ENCODE data around the gene ARHGEF28.

Gene ARHGEF28

GRCh38 chr5:73836607-73837006 lies 210.6 kb downstream of the ARHGEF28 start:
- H3K4me1 ChIP-seq = peaks cover 6% of the 10 kb centered on the region; the same call in 1 of the 2 replicates
- no peak overlapping the region for H3K4me3 ChIP-seq (ENCODE audit: low read depth, low read length)
- DNase-seq = no peak
- H3K36me3 ChIP-seq = peaks cover 41% of the 10 kb centered on the region
- no peaks in the 10 kb centered on the region for H3K9me3 ChIP-seq
- H3K27me3 ChIP-seq = no peaks in the 10 kb centered on the region
- TF ChIP-seq CTCF (IDR thresholded peaks at IDR 0.05; ENCODE audit: low read depth, low read length) = no peak

- H3K27me3 ChIP-seq = no peaks in the 10 kb centered on the region
- H3K4me3 ChIP-seq (ENCODE audit: low read depth, low read length) = no peak overlapping the region
- no peak for DNase-seq
- TF ChIP-seq CTCF (IDR thresholded peaks at IDR 0.05; ENCODE audit: low read depth, low read length) = no peak
- H3K9me3 ChIP-seq = no peaks in the 10 kb centered on the region
- peaks cover 9% of the 10 kb centered on the region for H3K4me1 ChIP-seq
- H3K36me3 ChIP-seq = peaks cover 39% of the 10 kb centered on the region
These were observed 212.9 kb downstream of the ARHGEF28 start for GRCh38 chr5:73838901-73839300.

GRCh38 chr5:73841641-73842040 lies 215.6 kb downstream of the ARHGEF28 start:
- peaks cover 34% of the 10 kb centered on the region for H3K36me3 ChIP-seq
- no peak overlapping the region for H3K4me3 ChIP-seq (ENCODE audit: low read depth, low read length)
- H3K9me3 ChIP-seq = no peaks in the 10 kb centered on the region
- no peak for DNase-seq
- H3K27me3 ChIP-seq = no peaks in the 10 kb centered on the region
- no peak for TF ChIP-seq CTCF (IDR thresholded peaks at IDR 0.05; ENCODE audit: low read depth, low read length)
- H3K4me1 ChIP-seq = peaks cover 9% of the 10 kb centered on the region

GRCh38 chr5:73844165-73844564 lies 218.2 kb downstream of the ARHGEF28 start:
- peaks cover 3% of the 10 kb centered on the region for H3K4me1 ChIP-seq
- TF ChIP-seq CTCF (IDR thresholded peaks at IDR 0.05; ENCODE audit: low read depth, low read length) = no peak
- H3K9me3 ChIP-seq = no peaks in the 10 kb centered on the region
- DNase-seq = no peak
- H3K27me3 ChIP-seq = no peaks in the 10 kb centered on the region
- H3K36me3 ChIP-seq = peaks cover 44% of the 10 kb centered on the region
- H3K4me3 ChIP-seq (ENCODE audit: low read depth, low read length) = no peak overlapping the region

- peaks cover 36% of the 10 kb centered on the region for H3K36me3 ChIP-seq
- no peak for TF ChIP-seq CTCF (IDR thresholded peaks at IDR 0.05; ENCODE audit: low read depth, low read length)
These were observed 225.6 kb downstream of the ARHGEF28 start for GRCh38 chr5:73851471-73852181.

GRCh38 chr5:73853091-73853490 lies 227.1 kb downstream of the ARHGEF28 start:
- Histone ChIP-seq H3K36me3 (peaks cover 44% of the 10 kb centered on the region), H3K4me1 (no peaks in the 10 kb centered on the region), H3K9me3 (no peaks in the 10 kb centered on the region), H3K27me3 (no peaks in the 10 kb centered on the region), H3K4me3 (ENCODE audit: low read depth, low read length) (no peak overlapping the region)
- TF ChIP-seq CTCF (IDR thresholded peaks at IDR 0.05; ENCODE audit: low read depth, low read length) = no peak
- DNase-seq = no peak

More at GRCh38 chr5:73851471-73852181, 225.6 kb downstream of the ARHGEF28 start:
- Histone ChIP-seq H3K4me3 (ENCODE audit: low read depth, low read length) (no peak overlapping the region), H3K27me3 (no peaks in the 10 kb centered on the region), H3K9me3 (no peaks in the 10 kb centered on the region), H3K4me1 (no peaks in the 10 kb centered on the region)
- DNase-seq = no peak

Measured in BE2C (cell line).